GM11168 (cell line): ENCODE results near the gene DYNLT4.
"Not testable (repeated sequence)": the region's sequence is repeated elsewhere in the genome, so short reads cannot be mapped to it uniquely, and the experiment has no call there.

Experiments used
- in situ Hi-C: fragments of 300-500 bp; cut with MboI; formaldehyde crosslinking; loops from one replicate; pipeline ENCODE4 v1.12.0; 2022; ENCODE audit warnings: low sequenced_read_pairs; ENCODE audit not compliant: unreplicated experiment

DYNLT4 gene

GRCh38 chr1:44811234-44811633 is 4.1 kb upstream of the DYNLT4 start:
- in situ Hi-C loops = no loop called here

GRCh38 chr1:44810762-44811105 is 3.6 kb upstream of the DYNLT4 start:
- in situ Hi-C loops = not testable (repeated sequence)

DNA sequence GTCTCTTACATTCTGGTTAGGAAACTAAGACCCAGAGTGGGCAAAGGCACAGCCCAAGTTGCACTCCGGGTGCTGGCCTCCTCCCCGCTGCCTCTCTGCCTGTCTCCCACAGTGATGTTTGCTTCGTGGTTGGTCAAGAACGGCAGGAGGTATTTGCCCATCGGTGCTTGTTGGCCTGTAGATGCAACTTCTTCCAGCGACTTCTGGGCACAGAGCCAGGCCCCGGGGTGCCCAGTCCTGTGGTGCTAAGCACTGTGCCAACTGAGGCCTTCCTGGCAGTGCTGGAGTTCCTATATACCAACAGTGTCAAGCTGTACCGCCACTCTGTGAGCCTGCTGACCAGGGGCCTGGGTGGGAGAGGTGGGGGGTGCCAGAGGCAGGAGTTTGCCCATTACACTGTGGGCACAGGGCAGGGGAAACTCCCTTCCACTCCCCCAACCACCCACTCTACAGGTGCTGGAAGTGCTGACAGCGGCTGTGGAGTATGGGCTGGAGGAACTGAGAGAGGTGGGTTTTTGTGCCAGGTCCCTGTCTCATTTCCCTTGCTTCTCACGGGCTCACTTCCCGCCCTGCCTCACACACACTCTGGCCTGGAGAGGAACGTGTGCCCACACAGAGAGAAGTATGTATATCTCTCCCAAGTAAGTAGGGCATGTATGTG is 3.1 kb upstream of the DYNLT4 start:
- in situ Hi-C loops = no loop called here

DNA sequence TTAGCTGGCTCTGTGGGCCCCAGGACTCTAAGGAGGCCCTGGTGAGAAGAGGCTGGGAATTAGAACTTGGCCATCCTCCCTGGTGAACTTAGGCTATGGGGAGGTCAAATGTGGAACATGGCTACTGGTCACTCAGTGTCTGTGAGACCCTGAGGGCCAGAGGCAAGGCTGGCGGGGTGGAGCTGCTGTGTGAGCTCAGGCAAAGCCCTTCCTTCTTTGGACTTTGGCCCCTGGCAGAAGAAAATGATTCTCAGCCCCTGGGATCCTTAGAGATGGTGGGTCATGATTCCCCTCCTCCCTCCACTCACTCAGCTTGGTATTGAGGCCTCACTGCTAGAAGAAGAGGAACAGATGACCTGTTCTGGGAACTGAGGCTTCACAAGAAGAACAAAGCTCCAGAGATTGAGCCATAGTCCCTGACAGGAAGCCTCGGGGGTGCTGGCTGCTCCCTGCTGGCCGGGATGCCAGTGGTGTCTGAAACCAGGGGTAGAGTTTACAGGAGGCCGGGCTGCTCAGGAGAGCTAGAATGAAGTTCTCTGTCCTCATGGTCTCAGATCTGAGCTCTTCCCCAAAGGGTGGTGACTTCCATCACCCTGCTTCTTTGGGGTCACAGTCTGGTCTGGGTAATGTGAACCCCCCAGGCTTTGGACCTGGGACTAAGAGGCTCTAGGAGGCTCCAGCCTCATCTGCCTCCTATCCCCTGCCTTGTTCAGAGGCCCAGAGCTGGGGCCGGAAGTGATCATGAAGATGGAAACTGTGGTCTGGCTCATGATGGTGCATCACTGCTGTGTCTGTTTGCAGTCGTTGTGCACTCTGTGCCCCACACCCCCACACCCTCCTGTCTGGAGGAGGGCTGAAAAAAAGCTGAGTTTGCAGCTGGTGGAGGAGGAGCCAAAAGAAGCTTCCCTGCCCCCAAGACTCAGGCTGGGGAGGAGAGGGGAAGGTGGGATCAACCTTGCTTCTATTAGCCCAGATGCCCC is 2.1 kb upstream of the DYNLT4 start:
- in situ Hi-C loops = no loop called here

DNA sequence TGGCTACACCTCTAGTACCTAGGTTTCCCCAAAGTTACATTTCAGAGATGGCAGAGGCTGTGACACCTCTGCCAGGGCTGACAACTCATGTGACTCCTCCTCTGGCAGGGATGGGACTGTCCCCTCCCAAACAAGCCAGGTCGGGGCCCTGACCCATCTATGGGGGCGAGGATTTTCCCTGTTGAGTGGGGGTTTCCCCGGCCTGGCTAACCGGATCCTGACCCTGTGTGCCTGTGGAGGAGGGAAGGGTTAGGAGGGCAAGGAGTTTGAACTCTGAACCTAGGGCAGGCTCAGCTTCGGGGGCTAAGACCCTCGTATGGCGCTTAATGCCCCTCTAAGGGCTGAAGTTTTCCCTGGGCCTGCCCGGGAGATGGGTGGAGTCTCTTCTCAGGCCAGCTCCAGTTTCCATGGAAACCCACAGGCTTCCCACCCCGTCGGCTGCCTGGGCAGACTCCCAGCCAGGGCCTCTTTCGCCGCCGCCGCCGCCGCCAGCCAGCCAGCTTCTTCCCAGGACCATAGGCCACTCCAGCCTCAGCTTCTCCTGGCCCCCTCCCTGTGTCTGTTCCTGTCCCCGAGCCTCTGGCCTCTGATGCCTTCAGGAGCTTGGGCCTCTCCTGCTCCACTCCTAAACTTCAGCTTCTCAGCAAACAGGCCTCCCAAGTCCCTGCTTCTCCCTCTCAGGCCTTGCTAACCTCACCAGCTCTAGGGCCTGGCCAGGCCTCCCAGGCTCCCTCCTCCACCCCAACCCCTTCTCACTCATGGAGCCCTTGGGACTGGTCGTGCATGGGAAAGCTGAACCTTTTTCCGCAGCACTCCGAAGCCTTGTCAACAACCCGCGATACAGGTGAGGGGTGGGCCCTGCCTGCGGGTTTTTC is 1.1 kb upstream of the DYNLT4 start, which contains the start of gene BTBD19:
Gene BTBD19, plus strand, starts transcription at position 461 of the 875 bp plus-strand sequence. Its CDS starts 298 bp downstream, at position 759.
- in situ Hi-C loops = no loop called here

GRCh38 chr1:44807364-44808062 is 362 bp upstream of the DYNLT4 start:
- in situ Hi-C loops = no loop called here

- in situ Hi-C loops = no loop called here
Observed at GRCh38 chr1:44806025-44806703, 987 bp downstream of the DYNLT4 start.

GRCh38 chr1:44805311-44806024 is 1.7 kb downstream of the DYNLT4 start:
- in situ Hi-C loops = no loop called here

DNA sequence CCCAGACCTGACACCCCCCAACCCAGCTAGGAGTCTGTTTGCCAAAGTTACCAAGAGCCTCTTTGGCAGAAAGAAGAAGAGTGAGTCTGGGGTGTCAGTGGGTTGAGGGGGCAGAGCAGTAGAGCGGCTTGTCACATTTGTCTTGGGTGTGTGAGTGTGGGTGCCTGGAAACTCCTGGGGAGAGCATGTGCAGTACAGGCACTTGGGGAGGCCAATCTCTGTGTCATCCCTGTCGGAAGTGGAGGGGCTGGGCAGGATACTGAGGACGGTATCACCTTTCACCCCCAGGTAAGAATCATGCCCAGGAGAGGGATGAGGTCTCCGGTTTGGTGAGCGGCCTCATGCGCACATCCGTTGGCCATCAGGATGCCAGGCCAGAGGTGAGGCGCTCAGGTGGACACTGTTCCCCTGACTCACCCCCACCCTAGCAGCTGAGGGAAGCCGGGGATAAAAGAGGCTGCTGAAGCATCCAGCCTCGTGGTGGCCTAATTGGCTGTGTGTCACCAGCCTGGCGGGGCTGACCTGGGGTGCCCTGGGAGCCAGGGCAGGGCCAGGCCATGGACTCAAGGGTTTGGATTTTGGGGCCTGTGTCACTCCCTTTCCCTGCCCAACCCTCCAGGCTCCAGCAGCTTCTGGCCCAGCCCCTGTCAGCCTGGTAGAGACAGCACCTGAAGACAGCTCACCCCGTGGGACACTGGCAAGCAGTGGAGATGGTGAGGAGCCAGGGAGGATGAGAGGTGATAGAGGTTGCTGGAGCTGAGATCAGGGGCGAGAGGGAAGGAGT is 3.6 kb downstream of the DYNLT4 start:
- in situ Hi-C loops = no loop called here

GRCh38 chr1:44803062-44803311 is 4.2 kb downstream of the DYNLT4 start:
- in situ Hi-C loops = no loop called here

- in situ Hi-C loops = no loop called here
Observed at GRCh38 chr1:44802306-44803061, 4.7 kb downstream of the DYNLT4 start.

- in situ Hi-C loops = no loop called here
Observed at GRCh38 chr1:44801491-44802305, 5.5 kb downstream of the DYNLT4 start.

DNA sequence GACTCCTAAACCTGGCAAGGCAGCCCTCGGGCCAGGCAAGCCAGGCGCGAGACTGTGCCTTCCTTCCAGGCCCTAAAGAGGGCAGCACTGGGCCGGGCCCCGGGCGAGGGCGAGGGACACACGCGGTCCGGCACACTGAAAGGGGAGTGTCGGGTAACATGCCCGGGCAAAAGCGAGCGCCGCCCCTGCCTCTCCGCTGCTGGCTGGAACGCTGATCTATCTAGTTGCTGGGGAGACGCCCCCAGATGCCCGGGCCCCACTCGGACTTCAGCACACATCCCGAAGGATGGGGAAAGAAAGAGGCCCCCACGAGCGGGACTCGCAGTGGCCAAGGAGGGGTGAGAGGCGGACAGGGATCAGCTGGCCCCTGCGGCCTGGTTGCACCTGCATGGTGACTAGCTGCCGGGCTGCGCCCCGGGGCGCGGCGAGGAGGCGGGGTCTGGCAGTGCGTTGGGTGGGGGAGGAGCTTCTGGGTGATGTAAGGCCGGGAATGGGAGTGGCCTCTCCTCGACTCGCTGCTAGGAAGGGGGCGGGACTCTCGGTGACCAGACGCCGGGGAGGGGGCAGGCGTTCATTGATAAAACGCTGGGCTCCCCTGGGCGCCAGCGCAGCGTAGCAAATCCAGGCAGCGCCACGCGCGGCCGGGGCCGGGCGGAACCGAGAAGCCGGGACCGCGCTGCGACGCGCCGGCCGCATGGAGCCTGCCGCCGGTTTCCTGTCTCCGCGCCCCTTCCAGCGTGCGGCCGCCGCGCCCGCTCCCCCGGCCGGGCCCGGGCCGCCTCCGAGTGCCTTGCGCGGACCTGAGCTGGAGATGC is 7.2 kb downstream of the DYNLT4 start, which contains the start of gene PLK3:
Gene PLK3, plus strand, starts transcription at position 608 of the 815 bp plus-strand sequence. Its CDS starts 87 bp downstream, at position 695.
- in situ Hi-C loops = no loop called here

DNA sequence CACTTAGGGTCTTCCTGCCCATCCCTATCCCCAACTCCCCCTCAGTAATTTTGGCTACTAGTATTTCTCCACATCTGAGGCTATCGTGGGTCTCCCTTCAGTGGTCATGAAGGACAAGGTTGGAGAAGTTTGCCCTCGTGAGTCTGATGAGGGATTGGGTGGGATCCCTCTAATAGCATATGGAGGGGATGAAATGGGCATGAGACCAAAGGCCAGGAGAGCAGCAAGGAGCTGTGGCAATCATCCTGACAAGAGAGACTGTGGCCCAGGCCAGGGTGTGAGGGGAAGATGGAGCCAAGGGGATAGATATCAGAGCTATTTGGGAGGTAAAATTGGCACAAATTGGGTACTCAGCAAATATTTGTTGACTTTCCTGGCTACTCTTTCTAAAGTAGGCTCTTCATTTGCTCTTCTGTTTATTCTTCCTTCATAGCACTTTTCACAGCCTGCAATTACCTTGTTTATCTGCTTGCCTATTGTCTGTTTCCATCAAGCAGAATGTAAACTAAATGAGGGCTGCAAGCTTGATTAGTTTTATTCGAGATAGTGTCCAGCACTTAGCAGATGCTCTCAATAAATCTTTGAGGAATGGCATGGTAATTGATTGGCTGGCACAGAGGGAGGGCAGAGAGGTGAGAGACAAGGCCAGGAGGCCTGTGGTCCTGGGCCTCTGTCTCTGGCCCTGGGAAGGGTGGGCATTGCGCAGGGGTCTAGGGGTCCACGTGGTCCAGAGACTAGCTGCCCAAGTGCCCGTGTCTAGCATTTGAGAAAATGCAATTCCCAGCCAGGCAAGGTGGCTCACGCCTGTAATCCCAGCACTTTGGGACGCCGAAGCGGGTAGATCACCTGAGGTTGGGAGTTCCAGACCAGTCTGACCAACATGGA is 8.4 kb downstream of the DYNLT4 start:
- in situ Hi-C loops = no loop called here

- in situ Hi-C loops = not testable (repeated sequence)
Observed at GRCh38 chr1:44797886-44798285, 9.3 kb downstream of the DYNLT4 start.
